Breast epithelium (tissue), 3 donors: ENCODE measurements around the gene RYR1.

Source experiments
- POLR2A ChIP-seq: fragments of 450-650 bp; IDR thresholded peaks from one replicate; pipeline ENCODE4 v1.6.1; 2016; ENCODE audit warnings: antibody characterized with exemption, mild to moderate bottlenecking, moderate library complexity
- POLR2AphosphoS5 ChIP-seq, 3 donors: sonication (generic); formaldehyde crosslinking; IDR thresholded peaks; one replicate each; pipeline ENCODE4 v1.6.1; 2017; ENCODE audit warnings: antibody characterized with exemption in 3 of 3
- TF ChIP-seq, protein P1 (sequence below), 3 donors: fragments of 450-650 bp; IDR thresholded peaks; one replicate each; pipeline ENCODE4 v1.5.1; 2016 to 2017; ENCODE audit warnings: antibody characterized with exemption in 3 of 3, mild to moderate bottlenecking in 3 of 3, moderate library complexity in 3 of 3

DNA sequence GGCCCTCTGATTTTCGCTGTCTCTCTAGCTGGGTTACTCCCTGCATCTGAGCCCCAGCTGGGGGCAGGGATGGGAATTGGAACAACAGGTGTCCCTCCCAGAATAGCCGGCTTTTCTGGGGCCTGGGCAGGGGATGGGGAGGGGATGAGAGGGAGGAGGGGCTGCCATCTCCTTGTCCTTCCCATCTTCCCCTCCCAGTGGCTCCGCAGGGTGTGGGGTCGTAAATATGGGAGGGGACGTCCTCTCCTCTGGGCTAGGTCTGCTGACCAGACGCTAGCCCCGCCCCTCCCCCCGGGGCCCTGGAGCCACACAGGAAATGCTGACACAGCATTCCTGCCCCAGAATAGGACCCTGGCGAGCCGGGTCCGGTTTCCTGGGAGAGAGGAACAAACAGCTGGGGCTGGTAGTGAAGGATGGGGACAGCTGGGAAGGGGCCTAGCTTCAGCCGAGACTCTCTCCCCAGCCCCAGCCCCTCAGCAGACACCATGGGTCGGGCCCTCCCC is 1.1 kb downstream of the RYR1 start:
- TF ChIP-seq POLR2AphosphoS5 (IDR thresholded peaks at IDR 0.05) (no peak), POLR2A (no peak)
- TF ChIP-seq, protein P1, sequence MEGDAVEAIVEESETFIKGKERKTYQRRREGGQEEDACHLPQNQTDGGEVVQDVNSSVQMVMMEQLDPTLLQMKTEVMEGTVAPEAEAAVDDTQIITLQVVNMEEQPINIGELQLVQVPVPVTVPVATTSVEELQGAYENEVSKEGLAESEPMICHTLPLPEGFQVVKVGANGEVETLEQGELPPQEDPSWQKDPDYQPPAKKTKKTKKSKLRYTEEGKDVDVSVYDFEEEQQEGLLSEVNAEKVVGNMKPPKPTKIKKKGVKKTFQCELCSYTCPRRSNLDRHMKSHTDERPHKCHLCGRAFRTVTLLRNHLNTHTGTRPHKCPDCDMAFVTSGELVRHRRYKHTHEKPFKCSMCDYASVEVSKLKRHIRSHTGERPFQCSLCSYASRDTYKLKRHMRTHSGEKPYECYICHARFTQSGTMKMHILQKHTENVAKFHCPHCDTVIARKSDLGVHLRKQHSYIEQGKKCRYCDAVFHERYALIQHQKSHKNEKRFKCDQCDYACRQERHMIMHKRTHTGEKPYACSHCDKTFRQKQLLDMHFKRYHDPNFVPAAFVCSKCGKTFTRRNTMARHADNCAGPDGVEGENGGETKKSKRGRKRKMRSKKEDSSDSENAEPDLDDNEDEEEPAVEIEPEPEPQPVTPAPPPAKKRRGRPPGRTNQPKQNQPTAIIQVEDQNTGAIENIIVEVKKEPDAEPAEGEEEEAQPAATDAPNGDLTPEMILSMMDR (IDR thresholded peaks at IDR 0.05): no peak
